Measurements from ENCODE around the gene UBAP1.

Gene UBAP1

DNA sequence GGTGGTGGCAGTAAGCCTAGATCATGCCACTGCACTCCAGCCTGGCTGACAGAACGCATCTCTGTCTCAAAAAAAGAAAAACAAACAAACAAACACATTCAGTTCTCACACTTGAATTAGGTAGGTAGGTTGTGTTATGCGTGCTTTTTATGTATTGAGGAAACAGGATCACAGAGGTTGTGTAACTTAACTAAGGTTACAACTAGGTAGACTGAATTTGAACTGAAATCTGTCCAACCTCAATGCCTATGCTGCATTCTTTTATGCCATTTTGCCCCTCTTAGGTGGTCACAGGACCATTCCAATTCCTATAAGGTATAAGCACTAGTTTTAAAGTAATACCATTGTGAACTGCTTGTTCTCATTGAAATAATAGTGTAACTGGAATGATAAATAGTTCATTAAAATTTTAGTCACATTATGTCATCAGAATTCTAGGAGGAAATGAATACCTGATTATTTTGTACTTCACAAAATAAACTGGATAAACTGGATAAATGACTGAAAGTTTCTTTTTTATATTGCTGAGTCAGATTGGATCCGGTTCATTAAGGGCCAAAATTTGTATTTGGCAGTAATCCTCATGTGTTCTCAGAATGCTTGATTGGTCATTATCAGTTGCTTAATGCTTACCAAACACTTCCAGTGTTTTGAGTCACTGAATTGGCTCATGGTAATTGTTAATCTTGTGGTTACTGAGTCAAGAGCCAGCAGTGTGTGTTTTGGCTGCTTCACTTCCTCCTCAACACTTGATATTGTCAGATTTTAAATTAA, 7.1 kb downstream of the UBAP1 start (continued):
- no peak for TF ChIP-seq ZNF837 (tag by site-specific recombination; IDR thresholded peaks at IDR 0.05)
- no peak for TF ChIP-seq ZNF561 (tag by site-specific recombination; IDR thresholded peaks at IDR 0.05; ENCODE audit: borderline replicate concordance)
- no peak for TF ChIP-seq ZNF16 (tag by site-specific recombination; IDR thresholded peaks at IDR 0.05; ENCODE audit: low read depth)
- peak; percentile 31; the same call in 1 of the 2 replicates for TF ChIP-seq TRIM28 (IDR thresholded peaks at IDR 0.05; ENCODE audit: borderline replicate concordance, low read length)
- peak; percentile 86 for TF ChIP-seq ZNF843 (tag by site-specific recombination; IDR thresholded peaks at IDR 0.05)
- no peak for TF ChIP-seq ZNF138 (tag by site-specific recombination; IDR thresholded peaks at IDR 0.05; ENCODE audit: borderline replicate concordance)
- TF ChIP-seq, protein P1, sequence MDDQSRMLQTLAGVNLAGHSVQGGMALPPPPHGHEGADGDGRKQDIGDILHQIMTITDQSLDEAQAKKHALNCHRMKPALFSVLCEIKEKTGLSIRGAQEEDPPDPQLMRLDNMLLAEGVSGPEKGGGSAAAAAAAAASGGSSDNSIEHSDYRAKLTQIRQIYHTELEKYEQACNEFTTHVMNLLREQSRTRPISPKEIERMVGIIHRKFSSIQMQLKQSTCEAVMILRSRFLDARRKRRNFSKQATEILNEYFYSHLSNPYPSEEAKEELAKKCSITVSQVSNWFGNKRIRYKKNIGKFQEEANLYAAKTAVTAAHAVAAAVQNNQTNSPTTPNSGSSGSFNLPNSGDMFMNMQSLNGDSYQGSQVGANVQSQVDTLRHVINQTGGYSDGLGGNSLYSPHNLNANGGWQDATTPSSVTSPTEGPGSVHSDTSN (CRISPR knock-in tag; IDR thresholded peaks at IDR 0.05) = no peak
- no peak for TF ChIP-seq ZNF549 (tag by site-specific recombination; IDR thresholded peaks at IDR 0.05)
- no peak for TF ChIP-seq ZNF426 (tag by site-specific recombination; IDR thresholded peaks at IDR 0.05)
- no peak for TF ChIP-seq KLF9 (tag by site-specific recombination; IDR thresholded peaks at IDR 0.05; ENCODE audit: low read depth)
- TF ChIP-seq ZSCAN18 (tag by site-specific recombination; IDR thresholded peaks at IDR 0.05) = no peak
- TF ChIP-seq ZNF571 (tag by site-specific recombination; IDR thresholded peaks at IDR 0.05) = no peak
- TF ChIP-seq ZNF558 (tag by site-specific recombination; IDR thresholded peaks at IDR 0.05) = peak; percentile 61
- TF ChIP-seq ZNF433 (tag by site-specific recombination; IDR thresholded peaks at IDR 0.05; ENCODE audit: low read depth) = no peak
- no peak for TF ChIP-seq ZNF354C (tag by site-specific recombination; IDR thresholded peaks at IDR 0.05; ENCODE audit: borderline replicate concordance, low read depth)
- no peak for TF ChIP-seq KLF7 (tag by site-specific recombination; IDR thresholded peaks at IDR 0.05; ENCODE audit: borderline replicate concordance)
- TF ChIP-seq, protein P2, sequence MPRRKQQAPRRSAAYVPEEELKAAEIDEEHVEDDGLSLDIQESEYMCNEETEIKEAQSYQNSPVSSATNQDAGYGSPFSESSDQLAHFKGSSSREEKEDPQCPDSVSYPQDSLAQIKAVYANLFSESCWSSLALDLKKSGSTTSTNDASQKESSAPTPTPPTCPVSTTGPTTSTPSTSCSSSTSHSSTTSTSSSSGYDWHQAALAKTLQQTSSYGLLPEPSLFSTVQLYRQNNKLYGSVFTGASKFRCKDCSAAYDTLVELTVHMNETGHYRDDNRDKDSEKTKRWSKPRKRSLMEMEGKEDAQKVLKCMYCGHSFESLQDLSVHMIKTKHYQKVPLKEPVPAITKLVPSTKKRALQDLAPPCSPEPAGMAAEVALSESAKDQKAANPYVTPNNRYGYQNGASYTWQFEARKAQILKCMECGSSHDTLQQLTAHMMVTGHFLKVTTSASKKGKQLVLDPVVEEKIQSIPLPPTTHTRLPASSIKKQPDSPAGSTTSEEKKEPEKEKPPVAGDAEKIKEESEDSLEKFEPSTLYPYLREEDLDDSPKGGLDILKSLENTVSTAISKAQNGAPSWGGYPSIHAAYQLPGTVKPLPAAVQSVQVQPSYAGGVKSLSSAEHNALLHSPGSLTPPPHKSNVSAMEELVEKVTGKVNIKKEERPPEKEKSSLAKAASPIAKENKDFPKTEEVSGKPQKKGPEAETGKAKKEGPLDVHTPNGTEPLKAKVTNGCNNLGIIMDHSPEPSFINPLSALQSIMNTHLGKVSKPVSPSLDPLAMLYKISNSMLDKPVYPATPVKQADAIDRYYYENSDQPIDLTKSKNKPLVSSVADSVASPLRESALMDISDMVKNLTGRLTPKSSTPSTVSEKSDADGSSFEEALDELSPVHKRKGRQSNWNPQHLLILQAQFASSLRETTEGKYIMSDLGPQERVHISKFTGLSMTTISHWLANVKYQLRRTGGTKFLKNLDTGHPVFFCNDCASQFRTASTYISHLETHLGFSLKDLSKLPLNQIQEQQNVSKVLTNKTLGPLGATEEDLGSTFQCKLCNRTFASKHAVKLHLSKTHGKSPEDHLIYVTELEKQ (tag by site-specific recombination; IDR thresholded peaks at IDR 0.05; ENCODE audit: borderline replicate concordance) = peak; percentile 91; the same call in 1 of the 2 replicates
- no peak for TF ChIP-seq ZNF555 (tag by site-specific recombination; conservative IDR thresholded peaks at IDR 0.05)
- TF ChIP-seq ZNF701 (tag by site-specific recombination; IDR thresholded peaks at IDR 0.05) = no peak
- 0 out of 2 replicates have a peak, but pooled peaks have one; percentile 15 for TF ChIP-seq SALL2 (tag by site-specific recombination; IDR thresholded peaks at IDR 0.05; ENCODE audit: borderline replicate concordance)
- TF ChIP-seq ZNF677 (tag by site-specific recombination; IDR thresholded peaks at IDR 0.05) = no peak
- TF ChIP-seq HOXD13 (CRISPR knock-in tag; IDR thresholded peaks at IDR 0.05; ENCODE audit: borderline replicate concordance) = no peak
- no peak for TF ChIP-seq MEIS1 (CRISPR knock-in tag; IDR thresholded peaks at IDR 0.05; ENCODE audit: borderline replicate concordance)
- TF ChIP-seq, protein P3, sequence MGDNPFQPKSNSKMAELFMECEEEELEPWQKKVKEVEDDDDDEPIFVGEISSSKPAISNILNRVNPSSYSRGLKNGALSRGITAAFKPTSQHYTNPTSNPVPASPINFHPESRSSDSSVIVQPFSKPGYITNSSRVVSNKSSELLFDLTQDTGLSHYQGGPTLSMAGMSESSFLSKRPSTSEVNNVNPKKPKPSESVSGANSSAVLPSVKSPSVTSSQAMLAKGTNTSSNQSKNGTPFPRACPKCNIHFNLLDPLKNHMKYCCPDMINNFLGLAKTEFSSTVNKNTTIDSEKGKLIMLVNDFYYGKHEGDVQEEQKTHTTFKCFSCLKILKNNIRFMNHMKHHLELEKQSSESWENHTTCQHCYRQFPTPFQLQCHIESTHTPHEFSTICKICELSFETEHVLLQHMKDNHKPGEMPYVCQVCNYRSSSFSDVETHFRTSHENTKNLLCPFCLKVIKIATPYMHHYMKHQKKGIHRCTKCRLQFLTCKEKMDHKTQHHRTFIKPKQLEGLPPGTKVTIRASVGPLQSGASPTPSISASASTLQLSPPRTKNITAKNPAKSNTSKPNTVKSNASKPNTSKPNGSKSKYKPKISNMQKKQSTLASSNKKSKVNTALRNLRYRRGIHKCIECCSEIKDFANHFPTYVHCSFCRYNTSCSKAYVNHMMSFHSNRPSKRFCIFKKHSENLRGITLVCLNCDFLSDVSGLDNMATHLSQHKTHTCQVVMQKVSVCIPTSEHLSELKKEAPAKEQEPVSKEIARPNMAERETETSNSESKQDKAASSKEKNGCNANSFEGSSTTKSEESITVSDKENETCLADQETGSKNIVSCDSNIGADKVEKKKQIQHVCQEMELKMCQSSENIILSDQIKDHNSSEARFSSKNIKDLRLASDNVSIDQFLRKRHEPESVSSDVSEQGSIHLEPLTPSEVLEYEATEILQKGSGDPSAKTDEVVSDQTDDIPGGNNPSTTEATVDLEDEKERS (tag by site-specific recombination; IDR thresholded peaks at IDR 0.05) = no peak
- TF ChIP-seq ZNF366 (tag by site-specific recombination; conservative IDR thresholded peaks at IDR 0.05) = peak; percentile 93
- TF ChIP-seq ZBTB48 (tag by site-specific recombination; IDR thresholded peaks at IDR 0.05) = no peak
- TF ChIP-seq FEZF1 (tag by site-specific recombination; IDR thresholded peaks at IDR 0.05) = peak; percentile 92
- no peak for TF ChIP-seq ZNF19 (tag by site-specific recombination; IDR thresholded peaks at IDR 0.05; ENCODE audit: low read depth)
- TF ChIP-seq ZSCAN30 (tag by site-specific recombination; IDR thresholded peaks at IDR 0.05) = no peak
- TF ChIP-seq ZNF624 (tag by site-specific recombination; IDR thresholded peaks at IDR 0.05) = no peak
- TF ChIP-seq EGR2 (tag by site-specific recombination; IDR thresholded peaks at IDR 0.05; ENCODE audit: low read depth) = no peak
- no peak for TF ChIP-seq YY1 (tag by site-specific recombination; IDR thresholded peaks at IDR 0.05)

All from HEK293 (cell line).